AG10803 (cell line): Measurements from ENCODE around the gene TAF6L.
"Not testable (repeated sequence)": the region's sequence is repeated elsewhere in the genome, so short reads cannot be mapped to it uniquely, and the experiment has no call there.

Experiments used
- DNase-seq: peaks from one replicate; pipeline ENCODE4 v3.0.0; 2010; ENCODE audit warnings: low read depth
- H3K4me3 ChIP-seq: 2 replicates; pipeline ENCODE4 v1.5.1; 2011; ENCODE audit warnings: mild to moderate bottlenecking, low read length, control low read depth
- CTCF ChIP-seq: conservative IDR thresholded peaks from 2 replicates; pipeline ENCODE4 v1.5.1; 2011; ENCODE audit warnings: mild to moderate bottlenecking, low read length, control low read depth, inconsistent platforms

The TAF6L gene

GRCh38 chr11:62727165-62727871 lies 43.9 kb upstream of the TAF6L start, which contains the start of gene HNRNPUL2:
Gene HNRNPUL2 (minus strand): TSS chr11:62727457. CDS start chr11:62727156, 301 bp downstream.
- peak; percentile 38 for TF ChIP-seq CTCF
- H3K4me3 ChIP-seq = peak within 1 kb of the TSS; percentile 99
- DNase-seq = peak; percentile 99

GRCh38 chr11:62727872-62728170 lies 43.4 kb upstream of the TAF6L start:
- peak; percentile 97 for DNase-seq
- peak overlapping the region; percentile 97 for H3K4me3 ChIP-seq
- TF ChIP-seq CTCF = no peak

GRCh38 chr11:62728171-62728988 lies 42.8 kb upstream of the TAF6L start, which contains the start of gene TTC9C:
Gene TTC9C (plus strand): TSS chr11:62728486. CDS start chr11:62728849, 363 bp downstream.
- DNase-seq = peak; percentile 87

GRCh38 chr11:62730076-62730475 lies 41.1 kb upstream of the TAF6L start:
- DNase-seq = not testable (repeated sequence)
- peak overlapping the region; percentile 97 for H3K4me3 ChIP-seq

More at GRCh38 chr11:62728171-62728988, 42.8 kb upstream of the TAF6L start, which contains the start of gene TTC9C:
- no peak for TF ChIP-seq CTCF
- H3K4me3 ChIP-seq = peak within 1 kb of the TSS; percentile 99

- H3K4me3 ChIP-seq = no peak overlapping the region
- peak; percentile 48 for DNase-seq
- peak; percentile 32; the same call in 1 of the 2 replicates for TF ChIP-seq CTCF
These were observed 38.4 kb upstream of the TAF6L start for GRCh38 chr11:62732830-62733229.

GRCh38 chr11:62737196-62737595 lies 34.0 kb upstream of the TAF6L start:
- DNase-seq = no peak
- H3K4me3 ChIP-seq = no peak overlapping the region
- TF ChIP-seq CTCF = no peak

GRCh38 chr11:62747475-62748160 lies 23.6 kb upstream of the TAF6L start:
- DNase-seq = no peak

GRCh38 chr11:62749931-62750330 lies 21.3 kb upstream of the TAF6L start:
- not testable (repeated sequence) for H3K4me3 ChIP-seq, DNase-seq

More at GRCh38 chr11:62747475-62748160, 23.6 kb upstream of the TAF6L start:
- TF ChIP-seq CTCF = no peak
- H3K4me3 ChIP-seq = no peak overlapping the region
